HepG2 (cell line): ENCODE data around the gene ZNF383. TPM values are rescaled to one million over a fixed set of nuclear protein-coding genes. Genes with fewer than 3 reads are reported as not detected.

Experiments
- AGO1 ChIP-seq: fragments of 200-400 bp; formaldehyde crosslinking; IDR thresholded peaks from 2 replicates; pipeline ENCODE4 v1.6.1; 2017; ENCODE audit warnings: mild to moderate bottlenecking, low read depth, low read length, moderate library complexity; ENCODE audit not compliant: poor library complexity, severe bottlenecking
- CENPX ChIP-seq: sonication (generic); formaldehyde crosslinking; IDR thresholded peaks from 2 replicates; pipeline ENCODE4 v1.9.0; 2021; ENCODE audit warnings: mild to moderate bottlenecking, missing genetic modification reagents, moderate library complexity
- GMEB2 ChIP-seq: IDR thresholded peaks from 2 replicates; pipeline ENCODE4 v1.6.1; 2016; ENCODE audit warnings: missing biosample characterization, missing genetic modification reagents, low read depth
- SCMH1 ChIP-seq: sonication (generic); formaldehyde crosslinking; IDR thresholded peaks from 2 replicates; pipeline ENCODE4 v1.9.0; 2021; ENCODE audit warnings: missing genetic modification reagents, mild to moderate bottlenecking, borderline replicate concordance
- SIX4 ChIP-seq: sonication (generic); formaldehyde crosslinking; IDR thresholded peaks from 2 replicates; pipeline ENCODE4 v1.4.0; 2020; ENCODE audit warnings: missing genetic modification reagents
- SSRP1 ChIP-seq: IDR thresholded peaks from 2 replicates; pipeline ENCODE4 v1.6.1; 2016; ENCODE audit warnings: control low read depth
- SUZ12 ChIP-seq: fragments of 150-350 bp; IDR thresholded peaks from 2 replicates; pipeline ENCODE4 v1.6.1; 2014; ENCODE audit warnings: low read depth, low read length
- TARDBP ChIP-seq: sonication (generic); formaldehyde crosslinking; IDR thresholded peaks from 2 replicates; pipeline ENCODE4 v1.8.0; 2022; ENCODE audit warnings: mild to moderate bottlenecking, missing genetic modification reagents
- THAP9 ChIP-seq: sonication (generic); formaldehyde crosslinking; IDR thresholded peaks from 2 replicates; pipeline ENCODE4; 2020; ENCODE audit warnings: missing genetic modification reagents, mild to moderate bottlenecking, borderline replicate concordance
- ZFP36L2 ChIP-seq: sonication (generic); formaldehyde crosslinking; IDR thresholded peaks from 2 replicates; pipeline ENCODE4 v1.4.0; 2020; ENCODE audit warnings: missing genetic modification reagents
- ZNF138 ChIP-seq: sonication (generic); formaldehyde crosslinking; IDR thresholded peaks from 2 replicates; pipeline ENCODE4 v1.5.0; 2020; ENCODE audit warnings: mild to moderate bottlenecking, low read depth, missing genetic modification reagents
- ZNF550 ChIP-seq: sonication (generic); formaldehyde crosslinking; IDR thresholded peaks from 2 replicates; pipeline ENCODE4 v1.4.0; 2020; ENCODE audit warnings: mild to moderate bottlenecking, missing genetic modification reagents, borderline replicate concordance
- ZNF773 ChIP-seq: sonication (generic); formaldehyde crosslinking; IDR thresholded peaks from 2 replicates; pipeline ENCODE4 v1.4.0; 2020; ENCODE audit warnings: missing genetic modification reagents, borderline replicate concordance
- polyA plus RNA-seq, 8 experiments: library from polyadenylated mRNA; depleted of rRNA in 3 of 8; stranded (reverse) in 7 of 8; unstranded in 1 of 8; fragments of >200 nt; fragmentation: Illumina TruSeq in 4 of 8; extraction: Trizol in 4 of 8; gene quantifications; 2 replicates each; pipeline versions ENCODE4 v1.2.1 to v1.2.3, GENCODE V29; 2011 to 2016; ENCODE audit warnings: low read depth in 4 of 8, missing spikeins in 1 of 8, mixed read lengths in 1 of 8; ENCODE audit not compliant: insufficient read depth in 1 of 8
- total RNA-seq, 5 experiments: library from RNA; depleted of rRNA; stranded (reverse); fragments of >200 nt; fragmentation: Illumina TruSeq; extraction: Trizol; gene quantifications; 2 replicates each; pipeline ENCODE4 v1.2.3, GENCODE V29; 2016; ENCODE audit warnings: low read depth in 1 of 5
- TF ChIP-seq, protein P1 (sequence below): sonication (generic); formaldehyde crosslinking; conservative IDR thresholded peaks from 2 replicates; pipeline ENCODE4 v1.8.0; 2022; ENCODE audit warnings: low read depth, missing genetic modification reagents
- TF ChIP-seq, protein P2 (sequence below): sonication (generic); formaldehyde crosslinking; IDR thresholded peaks from 2 replicates; pipeline ENCODE4 v1.4.0; 2020; ENCODE audit warnings: missing genetic modification reagents
- TF ChIP-seq, protein P3 (sequence below): sonication (generic); formaldehyde crosslinking; IDR thresholded peaks from 2 replicates; pipeline ENCODE4 v1.9.0; 2021; ENCODE audit warnings: missing genetic modification reagents, borderline replicate concordance

ZNF383 gene
- total and polyA plus RNA-seq, 2 of the 13 experiments (the other 11 are each of a cell fraction or from before 2014, with no cell fraction given), result 2.6 to 4.1 TPM

DNA sequence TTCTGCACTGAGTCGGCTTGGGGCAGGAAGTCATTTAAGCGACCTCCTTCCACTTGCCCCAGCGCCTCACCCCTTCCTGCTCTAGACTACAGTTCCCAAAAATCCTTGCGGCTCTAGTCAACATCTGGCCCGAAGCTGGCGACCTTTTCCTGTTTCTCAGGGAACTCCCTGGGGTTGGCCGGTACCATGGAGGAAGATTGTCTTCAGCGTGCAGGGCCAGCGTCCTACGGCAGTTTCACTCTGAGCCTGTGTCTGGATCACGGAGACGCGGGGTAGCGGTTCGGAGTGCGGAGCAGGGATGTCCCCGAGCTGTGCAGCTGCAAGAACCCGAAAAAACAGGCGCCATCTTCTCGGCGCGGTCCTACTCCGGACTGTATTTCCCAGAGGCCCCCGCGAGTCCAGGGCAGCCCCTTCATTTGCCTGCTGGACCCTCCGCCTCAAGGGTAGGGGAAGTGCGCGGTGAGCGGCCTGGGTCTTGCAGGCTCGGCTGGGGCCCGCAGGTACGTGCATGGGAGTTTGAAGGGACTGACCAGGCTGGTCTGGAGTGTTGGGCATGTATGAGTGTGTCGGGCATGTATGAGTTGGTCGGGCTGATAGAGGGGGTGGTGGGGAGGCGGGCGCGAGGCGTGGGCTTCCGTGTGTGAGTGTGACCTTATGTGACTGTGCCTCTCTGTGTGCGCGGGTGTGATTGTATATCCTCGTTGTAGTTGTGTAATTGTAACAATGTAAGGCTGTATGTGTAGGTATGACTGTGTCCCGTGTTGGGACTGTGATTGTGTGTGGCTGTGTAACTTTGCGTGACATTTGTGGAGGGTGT lies at the start of gene ZNF383 (continued):
- TF ChIP-seq THAP9 (CRISPR knock-in tag), result peak; percentile 98
- peak; percentile 38 for TF ChIP-seq SUZ12
- no peak for TF ChIP-seq GMEB2 (CRISPR knock-in tag)
- peak; percentile 68 for TF ChIP-seq AGO1
- TF ChIP-seq CENPX (CRISPR knock-in tag), result no peak
- no peak for TF ChIP-seq ZNF773 (CRISPR knock-in tag)
- TF ChIP-seq SCMH1 (CRISPR knock-in tag), result no peak
- TF ChIP-seq, protein P1, sequence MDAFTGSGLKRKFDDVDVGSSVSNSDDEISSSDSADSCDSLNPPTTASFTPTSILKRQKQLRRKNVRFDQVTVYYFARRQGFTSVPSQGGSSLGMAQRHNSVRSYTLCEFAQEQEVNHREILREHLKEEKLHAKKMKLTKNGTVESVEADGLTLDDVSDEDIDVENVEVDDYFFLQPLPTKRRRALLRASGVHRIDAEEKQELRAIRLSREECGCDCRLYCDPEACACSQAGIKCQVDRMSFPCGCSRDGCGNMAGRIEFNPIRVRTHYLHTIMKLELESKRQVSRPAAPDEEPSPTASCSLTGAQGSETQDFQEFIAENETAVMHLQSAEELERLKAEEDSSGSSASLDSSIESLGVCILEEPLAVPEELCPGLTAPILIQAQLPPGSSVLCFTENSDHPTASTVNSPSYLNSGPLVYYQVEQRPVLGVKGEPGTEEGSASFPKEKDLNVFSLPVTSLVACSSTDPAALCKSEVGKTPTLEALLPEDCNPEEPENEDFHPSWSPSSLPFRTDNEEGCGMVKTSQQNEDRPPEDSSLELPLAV, result no peak
- TF ChIP-seq ZFP36L2 (CRISPR knock-in tag), result no peak
- peak; percentile 72; the same call in 1 of the 2 replicates for TF ChIP-seq TARDBP (CRISPR knock-in tag)
- TF ChIP-seq ZNF138 (CRISPR knock-in tag), result no peak; the same call in 1 of the 2 replicates
- no peak for TF ChIP-seq SIX4 (CRISPR knock-in tag)
- TF ChIP-seq, protein P2, sequence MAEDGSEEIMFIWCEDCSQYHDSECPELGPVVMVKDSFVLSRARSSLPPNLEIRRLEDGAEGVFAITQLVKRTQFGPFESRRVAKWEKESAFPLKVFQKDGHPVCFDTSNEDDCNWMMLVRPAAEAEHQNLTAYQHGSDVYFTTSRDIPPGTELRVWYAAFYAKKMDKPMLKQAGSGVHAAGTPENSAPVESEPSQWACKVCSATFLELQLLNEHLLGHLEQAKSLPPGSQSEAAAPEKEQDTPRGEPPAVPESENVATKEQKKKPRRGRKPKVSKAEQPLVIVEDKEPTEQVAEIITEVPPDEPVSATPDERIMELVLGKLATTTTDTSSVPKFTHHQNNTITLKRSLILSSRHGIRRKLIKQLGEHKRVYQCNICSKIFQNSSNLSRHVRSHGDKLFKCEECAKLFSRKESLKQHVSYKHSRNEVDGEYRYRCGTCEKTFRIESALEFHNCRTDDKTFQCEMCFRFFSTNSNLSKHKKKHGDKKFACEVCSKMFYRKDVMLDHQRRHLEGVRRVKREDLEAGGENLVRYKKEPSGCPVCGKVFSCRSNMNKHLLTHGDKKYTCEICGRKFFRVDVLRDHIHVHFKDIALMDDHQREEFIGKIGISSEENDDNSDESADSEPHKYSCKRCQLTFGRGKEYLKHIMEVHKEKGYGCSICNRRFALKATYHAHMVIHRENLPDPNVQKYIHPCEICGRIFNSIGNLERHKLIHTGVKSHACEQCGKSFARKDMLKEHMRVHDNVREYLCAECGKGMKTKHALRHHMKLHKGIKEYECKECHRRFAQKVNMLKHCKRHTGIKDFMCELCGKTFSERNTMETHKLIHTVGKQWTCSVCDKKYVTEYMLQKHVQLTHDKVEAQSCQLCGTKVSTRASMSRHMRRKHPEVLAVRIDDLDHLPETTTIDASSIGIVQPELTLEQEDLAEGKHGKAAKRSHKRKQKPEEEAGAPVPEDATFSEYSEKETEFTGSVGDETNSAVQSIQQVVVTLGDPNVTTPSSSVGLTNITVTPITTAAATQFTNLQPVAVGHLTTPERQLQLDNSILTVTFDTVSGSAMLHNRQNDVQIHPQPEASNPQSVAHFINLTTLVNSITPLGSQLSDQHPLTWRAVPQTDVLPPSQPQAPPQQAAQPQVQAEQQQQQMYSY (CRISPR knock-in tag), result no peak
- 0 out of 2 replicates have a peak, but pooled peaks have one; percentile 18 for TF ChIP-seq SSRP1 (CRISPR knock-in tag)
- TF ChIP-seq ZNF550 (CRISPR knock-in tag), result peak; percentile 61; the same call in 1 of the 2 replicates
- TF ChIP-seq, protein P3, sequence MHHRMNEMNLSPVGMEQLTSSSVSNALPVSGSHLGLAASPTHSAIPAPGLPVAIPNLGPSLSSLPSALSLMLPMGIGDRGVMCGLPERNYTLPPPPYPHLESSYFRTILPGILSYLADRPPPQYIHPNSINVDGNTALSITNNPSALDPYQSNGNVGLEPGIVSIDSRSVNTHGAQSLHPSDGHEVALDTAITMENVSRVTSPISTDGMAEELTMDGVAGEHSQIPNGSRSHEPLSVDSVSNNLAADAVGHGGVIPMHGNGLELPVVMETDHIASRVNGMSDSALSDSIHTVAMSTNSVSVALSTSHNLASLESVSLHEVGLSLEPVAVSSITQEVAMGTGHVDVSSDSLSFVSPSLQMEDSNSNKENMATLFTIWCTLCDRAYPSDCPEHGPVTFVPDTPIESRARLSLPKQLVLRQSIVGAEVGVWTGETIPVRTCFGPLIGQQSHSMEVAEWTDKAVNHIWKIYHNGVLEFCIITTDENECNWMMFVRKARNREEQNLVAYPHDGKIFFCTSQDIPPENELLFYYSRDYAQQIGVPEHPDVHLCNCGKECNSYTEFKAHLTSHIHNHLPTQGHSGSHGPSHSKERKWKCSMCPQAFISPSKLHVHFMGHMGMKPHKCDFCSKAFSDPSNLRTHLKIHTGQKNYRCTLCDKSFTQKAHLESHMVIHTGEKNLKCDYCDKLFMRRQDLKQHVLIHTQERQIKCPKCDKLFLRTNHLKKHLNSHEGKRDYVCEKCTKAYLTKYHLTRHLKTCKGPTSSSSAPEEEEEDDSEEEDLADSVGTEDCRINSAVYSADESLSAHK (CRISPR knock-in tag), result no peak
